SK-N-SH treated with all-trans-retinoic acid at 6 μM for 48 hours (cell line): ENCODE data around the gene ABT1.

ENCODE experiments used
- ATAC-seq: fragments of 200-7000 bp; cut with Tn5 transposase; 3 replicates; pipeline ENCODE4 v1.9.1; 2020; ENCODE audit warnings: mild to moderate bottlenecking, moderate library complexity
- CREB5 ChIP-seq: fragments of 250-450 bp; sonication (Bioruptor Pico); IDR thresholded peaks from 2 replicates; pipeline ENCODE4 v1.5.1; 2020; ENCODE audit warnings: low read depth, mild to moderate bottlenecking, moderate library complexity
- CSDC2 ChIP-seq: fragments of 250-450 bp; sonication (Bioruptor Pico); IDR thresholded peaks from 2 replicates; pipeline ENCODE4 v1.5.0; 2020; ENCODE audit warnings: mild to moderate bottlenecking, moderate library complexity
- CSRNP3 ChIP-seq: fragments of 250-450 bp; sonication (Bioruptor Pico); IDR thresholded peaks from 2 replicates; pipeline ENCODE4 v1.5.1; 2021; ENCODE audit warnings: mild to moderate bottlenecking, moderate library complexity
- ISL1 ChIP-seq: fragments of 250-450 bp; sonication (Bioruptor Pico); IDR thresholded peaks from 2 replicates; pipeline ENCODE4 v2.1.2; 2022; ENCODE audit warnings: mild to moderate bottlenecking, moderate library complexity
- PATZ1 ChIP-seq: fragments of 250-450 bp; sonication (Bioruptor Pico); IDR thresholded peaks from 2 replicates; pipeline ENCODE4 v1.8.0; 2020; ENCODE audit warnings: mild to moderate bottlenecking, moderate library complexity, borderline replicate concordance
- POU6F1 ChIP-seq: fragments of 250-450 bp; sonication (Bioruptor Pico); IDR thresholded peaks from 2 replicates; pipeline ENCODE4 v1.8.0; 2021; ENCODE audit warnings: low read depth, mild to moderate bottlenecking, moderate library complexity, borderline replicate concordance
- PPARA ChIP-seq: fragments of 250-450 bp; sonication (Bioruptor Pico); IDR thresholded peaks from 2 replicates; pipeline ENCODE4 v1.5.0; 2020; ENCODE audit warnings: mild to moderate bottlenecking, borderline replicate concordance
- RARB ChIP-seq: fragments of 250-450 bp; sonication (Bioruptor Pico); IDR thresholded peaks from 2 replicates; pipeline ENCODE4 v1.8.0; 2021; ENCODE audit warnings: mild to moderate bottlenecking, moderate library complexity
- SNAI2 ChIP-seq: fragments of 250-450 bp; sonication (Bioruptor Pico); IDR thresholded peaks from 2 replicates; pipeline ENCODE4 v1.5.0; 2020; ENCODE audit warnings: mild to moderate bottlenecking, moderate library complexity
- TCF4 ChIP-seq: fragments of 250-450 bp; sonication (Bioruptor Pico); IDR thresholded peaks from 2 replicates; pipeline ENCODE4 v1.8.0; 2021; ENCODE audit warnings: mild to moderate bottlenecking, moderate library complexity, borderline replicate concordance
- TSHZ2 ChIP-seq: fragments of 250-450 bp; sonication (Bioruptor Pico); IDR thresholded peaks from 2 replicates; pipeline ENCODE4 v1.5.0; 2020; ENCODE audit warnings: mild to moderate bottlenecking, moderate library complexity
- ZC3H10 ChIP-seq: fragments of 250-450 bp; sonication (Bioruptor Pico); IDR thresholded peaks from 2 replicates; pipeline ENCODE4 v1.5.1; 2021; ENCODE audit warnings: mild to moderate bottlenecking, moderate library complexity
- ZFP3 ChIP-seq: fragments of 250-450 bp; sonication (Bioruptor Pico); IDR thresholded peaks from 2 replicates; pipeline ENCODE4 v1.5.0; 2020; ENCODE audit warnings: mild to moderate bottlenecking, moderate library complexity
- ZNF565 ChIP-seq: fragments of 450-650 bp; formaldehyde crosslinking; conservative IDR thresholded peaks from 2 replicates; pipeline ENCODE4 v1.5.0; 2020; ENCODE audit warnings: low read depth, mild to moderate bottlenecking, moderate library complexity
- ZNF8 ChIP-seq: fragments of 450-650 bp; formaldehyde crosslinking; IDR thresholded peaks from 2 replicates; pipeline ENCODE4 v1.5.0; 2020; ENCODE audit warnings: mild to moderate bottlenecking, moderate library complexity

The ABT1 gene

GRCh38 chr6:26627843-26628242, 31.1 kb downstream of the ABT1 start:
- no peak for ATAC-seq
- TF ChIP-seq PPARA (no peak), POU6F1 (no peak), TCF4 (CRISPR knock-in tag) (no peak), RARB (CRISPR knock-in tag) (no peak), ISL1 (CRISPR knock-in tag) (no peak), CSDC2 (CRISPR knock-in tag) (no peak), CSRNP3 (CRISPR knock-in tag) (no peak), PATZ1 (CRISPR knock-in tag) (no peak)
- TF ChIP-seq, all 23 proteins: peak for 0

GRCh38 chr6:26629359-26629758, 32.6 kb downstream of the ABT1 start:
- no peak for ATAC-seq
- TF ChIP-seq RARB (CRISPR knock-in tag): no peak
- TF ChIP-seq ZFP3 (CRISPR knock-in tag): no peak

- no peak for TF ChIP-seq CREB5 (CRISPR knock-in tag)
- no peak for TF ChIP-seq TSHZ2
- no peak for TF ChIP-seq ZNF565 (CRISPR knock-in tag)
- TF ChIP-seq RARB (CRISPR knock-in tag): no peak
- no peak for TF ChIP-seq ISL1 (CRISPR knock-in tag)
- no peak for TF ChIP-seq POU6F1
- no peak for TF ChIP-seq ZNF8 (CRISPR knock-in tag)
- TF ChIP-seq CSRNP3 (CRISPR knock-in tag): no peak
- TF ChIP-seq CSDC2 (CRISPR knock-in tag): no peak
- TF ChIP-seq, all 23 proteins: peak for 0
- ATAC-seq: no peak
These were observed 44.1 kb downstream of the ABT1 start for GRCh38 chr6:26640806-26641205.

- ATAC-seq: no peak
- TF ChIP-seq CREB5 (CRISPR knock-in tag): no peak
- TF ChIP-seq PATZ1 (CRISPR knock-in tag): no peak
- no peak for TF ChIP-seq RARB (CRISPR knock-in tag)
- TF ChIP-seq SNAI2 (CRISPR knock-in tag): no peak
- TF ChIP-seq ZC3H10 (CRISPR knock-in tag): no peak
- no peak for TF ChIP-seq CSRNP3 (CRISPR knock-in tag)
- TF ChIP-seq ZFP3 (CRISPR knock-in tag): no peak
These were observed 49.3 kb downstream of the ABT1 start for GRCh38 chr6:26646074-26646473.
